Peyer's patch (tissue), 4 donors: ENCODE results near the gene DAPL1. TPM values are rescaled to one million over a fixed set of nuclear protein-coding genes. Genes with fewer than 3 reads are reported as not detected.

Experiments
- DNase-seq, 3 donors: peaks; one replicate each; pipeline ENCODE4 v3.0.0-alpha.2; 2017 to 2019
- H3K27ac ChIP-seq, 4 donors: fragments of 200-600 bp; sonication (generic); one replicate each; pipeline ENCODE4 v1.5.1; 2016 to 2019
- H3K27me3 ChIP-seq, 2 donors: fragments of 200-600 bp; sonication (generic); one replicate each; pipeline ENCODE4 v1.5.1; 2019
- H3K36me3 ChIP-seq, 3 donors: fragments of 200-600 bp; sonication (generic); one replicate each; pipeline ENCODE4 v1.5.1; 2016 to 2019
- H3K4me1 ChIP-seq, 4 donors: fragments of 200-600 bp; sonication (generic); one replicate each; pipeline ENCODE4 v1.5.1; 2016 to 2019
- H3K4me3 ChIP-seq, 4 donors: fragments of 200-600 bp; sonication (generic); 1 replicate in 3 of 4; 2 replicates in 1 of 4; pipeline ENCODE4 v1.5.1; 2016 to 2019; ENCODE audit warnings: mild to moderate bottlenecking in 1 of 4
- H3K9me3 ChIP-seq, 4 donors: fragments of 200-600 bp; sonication (generic); one replicate each; pipeline ENCODE4 v1.5.1; 2016 to 2019; ENCODE audit warnings: mild to moderate bottlenecking in 1 of 4
- POLR2A ChIP-seq, 2 donors: fragments of 450-650 bp; IDR thresholded peaks; one replicate each; pipeline ENCODE4 v1.5.1; 2017; ENCODE audit warnings: antibody characterized with exemption in 2 of 2, mild to moderate bottlenecking in 2 of 2, moderate library complexity in 2 of 2
- total RNA-seq, 4 donors: library from RNA; depleted of rRNA; stranded (reverse); fragments of >200 nt; gene quantifications; one replicate each; pipeline ENCODE4 v1.1.0, GENCODE V29; 2016
- TF ChIP-seq, protein P1 (sequence below), 6 experiments: fragments of 450-650 bp in 4 of 6; fragments of 200-600 bp in 2 of 6; sonication (generic) in 1 of 6; IDR thresholded peaks; one replicate each; pipeline ENCODE4 v1.5.1; 2017 to 2019; ENCODE audit warnings: antibody characterized with exemption in 6 of 6, mild to moderate bottlenecking in 3 of 6, moderate library complexity in 1 of 6

DAPL1 gene
- total RNA-seq, 4 donors from 2014 or later, result not detected

DNA sequence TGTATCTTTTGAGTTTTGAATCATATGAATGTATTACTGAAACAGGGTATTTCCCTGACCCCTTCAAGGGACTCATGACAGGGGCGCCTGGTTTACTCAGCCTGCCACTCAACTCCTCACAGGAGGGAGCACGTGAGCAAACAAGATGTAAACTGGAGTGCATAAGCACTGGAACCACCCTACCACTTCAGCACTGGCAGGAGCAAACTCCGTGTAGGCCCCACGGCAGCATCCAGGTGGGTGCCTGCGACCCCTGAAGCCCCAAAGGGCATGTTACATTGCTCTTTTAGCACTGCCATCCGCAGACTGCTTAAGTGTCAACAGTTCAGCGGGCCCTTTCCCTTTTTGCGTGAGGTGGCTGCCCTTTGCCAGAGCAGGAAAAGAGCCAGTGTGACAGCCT, 8.2 kb upstream of the DAPL1 start:
- DNase-seq, result no peak
- no peak overlapping the region for H3K27ac ChIP-seq
- H3K4me1 ChIP-seq, result no peaks in the 10 kb centered on the region
- H3K27me3 ChIP-seq, result no peaks in the 10 kb centered on the region
- TF ChIP-seq, protein P1, sequence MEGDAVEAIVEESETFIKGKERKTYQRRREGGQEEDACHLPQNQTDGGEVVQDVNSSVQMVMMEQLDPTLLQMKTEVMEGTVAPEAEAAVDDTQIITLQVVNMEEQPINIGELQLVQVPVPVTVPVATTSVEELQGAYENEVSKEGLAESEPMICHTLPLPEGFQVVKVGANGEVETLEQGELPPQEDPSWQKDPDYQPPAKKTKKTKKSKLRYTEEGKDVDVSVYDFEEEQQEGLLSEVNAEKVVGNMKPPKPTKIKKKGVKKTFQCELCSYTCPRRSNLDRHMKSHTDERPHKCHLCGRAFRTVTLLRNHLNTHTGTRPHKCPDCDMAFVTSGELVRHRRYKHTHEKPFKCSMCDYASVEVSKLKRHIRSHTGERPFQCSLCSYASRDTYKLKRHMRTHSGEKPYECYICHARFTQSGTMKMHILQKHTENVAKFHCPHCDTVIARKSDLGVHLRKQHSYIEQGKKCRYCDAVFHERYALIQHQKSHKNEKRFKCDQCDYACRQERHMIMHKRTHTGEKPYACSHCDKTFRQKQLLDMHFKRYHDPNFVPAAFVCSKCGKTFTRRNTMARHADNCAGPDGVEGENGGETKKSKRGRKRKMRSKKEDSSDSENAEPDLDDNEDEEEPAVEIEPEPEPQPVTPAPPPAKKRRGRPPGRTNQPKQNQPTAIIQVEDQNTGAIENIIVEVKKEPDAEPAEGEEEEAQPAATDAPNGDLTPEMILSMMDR (IDR thresholded peaks at IDR 0.05), result no peak
- no peak for TF ChIP-seq POLR2A (IDR thresholded peaks at IDR 0.05)
- no peaks in the 10 kb centered on the region for H3K9me3 ChIP-seq
- H3K4me3 ChIP-seq, result no peak overlapping the region
- no peaks in the 10 kb centered on the region for H3K36me3 ChIP-seq

DNA sequence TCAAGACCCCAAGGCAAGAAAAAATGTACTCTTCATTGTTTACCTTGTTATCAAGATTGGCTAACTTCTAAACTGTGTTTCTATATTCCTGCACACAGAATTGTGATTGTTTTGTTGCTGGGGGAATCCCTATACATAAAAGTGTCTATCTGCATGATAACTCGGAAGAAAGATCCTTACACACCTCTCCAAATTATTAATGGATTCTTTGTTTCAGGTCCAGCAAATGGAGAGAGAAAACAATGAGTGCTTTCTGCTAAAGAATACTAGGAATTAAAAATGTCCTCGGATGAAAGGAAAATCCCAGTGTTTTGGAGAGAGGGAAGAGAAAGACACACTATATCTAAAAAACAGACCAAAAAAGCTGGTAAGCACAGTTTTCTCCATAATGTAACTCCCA, 6.2 kb upstream of the DAPL1 start:
- Histone ChIP-seq H3K4me1 (no peaks in the 10 kb centered on the region), H3K36me3 (no peaks in the 10 kb centered on the region), H3K9me3 (no peaks in the 10 kb centered on the region), H3K27me3 (no peaks in the 10 kb centered on the region), H3K4me3 (no peak overlapping the region), H3K27ac (no peak overlapping the region)
- no peak for DNase-seq
- TF ChIP-seq POLR2A (IDR thresholded peaks at IDR 0.05), result no peak

DNA sequence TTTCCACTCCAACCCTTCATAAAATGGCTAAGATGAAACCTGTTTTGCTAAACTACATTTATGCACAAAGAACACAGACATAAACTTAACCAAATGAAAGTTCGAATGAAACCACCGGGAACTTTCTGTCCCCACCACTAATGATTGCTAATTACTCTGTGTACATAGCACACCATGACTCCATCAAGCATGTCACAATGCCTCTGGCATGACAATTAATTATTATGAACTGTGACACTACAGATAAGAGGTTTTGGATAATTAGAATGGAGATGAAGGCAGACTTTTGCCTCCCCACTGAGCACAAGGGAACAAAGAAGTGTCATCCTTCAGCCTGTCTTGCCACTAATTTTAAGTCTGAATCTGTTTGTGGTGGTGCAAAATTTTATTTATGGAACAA, 1.5 kb downstream of the DAPL1 start:
- H3K36me3 ChIP-seq, result no peaks in the 10 kb centered on the region
- H3K4me1 ChIP-seq, result no peaks in the 10 kb centered on the region
- no peaks in the 10 kb centered on the region for H3K9me3 ChIP-seq
- H3K27ac ChIP-seq, result no peak overlapping the region
- TF ChIP-seq, protein P1 (IDR thresholded peaks at IDR 0.05), result no peak
- no peak for TF ChIP-seq POLR2A (IDR thresholded peaks at IDR 0.05)
- H3K4me3 ChIP-seq, result no peak overlapping the region
- DNase-seq, result no peak
- no peaks in the 10 kb centered on the region for H3K27me3 ChIP-seq

DNA sequence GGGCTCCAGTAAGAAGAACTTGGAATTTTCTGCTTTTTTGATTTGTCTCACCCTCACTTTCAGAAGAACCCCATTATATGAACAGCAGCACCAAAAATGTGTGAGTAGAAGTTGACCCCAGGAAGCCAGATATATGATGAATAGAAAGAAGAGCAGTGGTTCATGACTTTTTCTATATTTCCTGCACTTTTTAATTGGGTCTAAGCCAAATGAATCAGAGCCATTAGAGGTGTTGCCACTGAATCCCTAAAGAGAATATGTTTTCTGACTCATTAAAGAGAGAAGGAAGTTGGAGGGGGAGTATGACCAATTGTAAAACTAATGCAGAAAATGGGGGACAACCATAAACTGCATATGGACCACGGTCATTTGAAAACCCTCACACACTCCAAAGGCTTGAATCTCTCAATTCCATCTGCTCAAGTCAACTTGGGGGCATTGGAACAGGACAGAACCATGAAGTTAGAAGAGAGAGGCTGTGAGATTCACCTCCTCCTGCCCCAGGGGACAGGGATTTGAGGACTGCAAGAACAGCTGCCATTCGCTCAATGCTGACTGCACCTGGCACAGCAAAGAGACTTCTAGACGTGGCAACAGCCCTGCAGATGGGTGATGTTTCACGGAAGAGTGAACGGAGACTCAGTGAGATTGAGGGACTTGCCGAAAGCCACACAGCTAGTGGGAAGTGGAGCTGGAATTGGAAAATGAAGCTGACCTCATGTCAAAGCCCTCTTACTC, 3.0 kb downstream of the DAPL1 start:
- no peak overlapping the region for H3K27ac ChIP-seq
- H3K27me3 ChIP-seq, result no peaks in the 10 kb centered on the region
- no peak for DNase-seq
- H3K36me3 ChIP-seq, result no peaks in the 10 kb centered on the region
- no peaks in the 10 kb centered on the region for H3K9me3 ChIP-seq
- H3K4me3 ChIP-seq, result no peak overlapping the region
- H3K4me1 ChIP-seq, result no peaks in the 10 kb centered on the region
- TF ChIP-seq, protein P1 (IDR thresholded peaks at IDR 0.05), result no peak
- no peak for TF ChIP-seq POLR2A (IDR thresholded peaks at IDR 0.05)

DNA sequence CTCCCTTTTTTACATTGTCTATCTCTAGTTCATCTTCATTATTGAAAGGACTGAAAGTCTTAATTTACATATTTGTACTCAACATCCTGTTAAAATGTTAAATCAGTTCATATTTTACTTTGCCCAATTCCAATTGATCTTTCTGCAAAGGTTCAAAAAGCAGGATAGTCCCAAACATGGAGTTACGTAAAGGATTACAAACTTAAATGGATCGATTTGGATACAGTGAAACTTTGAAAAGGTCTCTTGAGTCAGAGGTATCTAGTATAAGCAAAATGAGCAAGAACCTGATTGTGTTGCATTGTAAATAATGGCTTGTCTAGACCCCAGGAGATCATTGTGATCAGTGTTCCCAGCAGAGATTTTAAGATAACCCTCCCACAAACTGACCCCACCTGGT, 4.1 kb downstream of the DAPL1 start:
- Histone ChIP-seq H3K9me3 (no peaks in the 10 kb centered on the region), H3K36me3 (no peaks in the 10 kb centered on the region), H3K4me1 (no peaks in the 10 kb centered on the region), H3K4me3 (no peak overlapping the region), H3K27me3 (no peaks in the 10 kb centered on the region), H3K27ac (no peak overlapping the region)
- DNase-seq, result no peak
- TF ChIP-seq, protein P1 (IDR thresholded peaks at IDR 0.05), result no peak
- TF ChIP-seq POLR2A (IDR thresholded peaks at IDR 0.05), result no peak

DNA sequence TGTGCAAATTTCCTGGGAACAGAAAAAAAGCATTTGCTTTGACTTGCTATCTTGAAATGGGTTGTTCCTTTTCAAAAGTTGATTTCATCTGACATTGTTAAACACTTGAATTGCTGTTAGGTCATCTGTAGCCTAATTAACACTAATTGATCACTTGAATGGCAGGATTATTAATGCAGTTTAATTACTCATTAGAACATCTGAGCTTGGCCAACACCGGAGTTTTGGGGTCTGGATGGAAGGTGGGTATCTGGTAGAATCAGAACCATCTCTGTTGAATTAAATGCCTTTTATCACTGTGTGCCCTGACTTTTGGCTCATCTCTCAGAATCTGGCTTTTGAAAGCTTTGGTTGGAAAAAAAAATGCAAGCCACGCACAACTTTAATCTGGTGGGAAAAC, 8.4 kb downstream of the DAPL1 start:
- Histone ChIP-seq H3K36me3 (no peaks in the 10 kb centered on the region), H3K4me1 (no peaks in the 10 kb centered on the region), H3K9me3 (no peaks in the 10 kb centered on the region), H3K4me3 (no peak overlapping the region), H3K27me3 (no peaks in the 10 kb centered on the region), H3K27ac (no peak overlapping the region)
- TF ChIP-seq, protein P1 (IDR thresholded peaks at IDR 0.05), result no peak
- TF ChIP-seq POLR2A (IDR thresholded peaks at IDR 0.05), result no peak
- no peak for DNase-seq
